ENCODE data around the gene PRICKLE2.

PRICKLE2 gene

DNA sequence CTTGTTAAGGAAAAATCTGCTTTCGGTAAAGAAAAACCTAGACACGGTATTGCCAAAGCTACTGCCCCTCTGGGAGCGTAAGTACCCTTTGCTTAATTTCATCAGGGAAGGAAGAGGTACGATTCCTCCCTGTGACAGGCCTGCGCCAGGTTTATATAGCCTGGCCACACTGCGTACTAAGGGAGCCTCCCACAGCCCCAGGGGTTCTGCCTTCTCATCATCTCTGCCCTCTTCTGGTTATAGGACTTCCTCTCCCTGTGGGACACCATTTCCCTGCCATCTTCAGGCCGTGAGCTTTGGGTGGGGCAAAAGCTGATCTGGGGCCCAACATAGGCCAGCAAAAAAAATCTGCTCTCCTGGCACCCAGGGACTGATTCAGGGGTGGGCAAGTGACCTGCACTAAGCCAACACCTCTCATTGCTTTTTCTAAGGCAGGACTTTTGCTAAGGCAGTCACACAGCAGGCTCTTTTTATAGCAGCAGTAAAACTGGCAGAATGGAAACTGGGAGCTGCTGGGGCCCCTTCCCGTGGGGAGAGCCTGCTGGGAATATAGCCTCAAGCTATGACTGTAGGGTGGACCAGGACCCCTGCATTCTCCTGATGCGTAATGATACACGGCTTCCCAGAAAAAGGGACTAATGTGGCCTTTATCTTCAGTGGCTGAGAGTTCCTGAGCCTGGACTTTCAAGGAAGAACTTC, 76.2 kb downstream of the PRICKLE2 start:
- Mint-ChIP-seq H3K4me1 (no peaks in the 10 kb centered on the region), H3K9me3 (no peaks in the 10 kb centered on the region), H3K27ac (no peak overlapping the region), H3K4me3 (no peak overlapping the region), H3K27me3 (peaks cover 45% of the 10 kb centered on the region)
- ATAC-seq (no peak), DNase-seq (no peak)

DNA sequence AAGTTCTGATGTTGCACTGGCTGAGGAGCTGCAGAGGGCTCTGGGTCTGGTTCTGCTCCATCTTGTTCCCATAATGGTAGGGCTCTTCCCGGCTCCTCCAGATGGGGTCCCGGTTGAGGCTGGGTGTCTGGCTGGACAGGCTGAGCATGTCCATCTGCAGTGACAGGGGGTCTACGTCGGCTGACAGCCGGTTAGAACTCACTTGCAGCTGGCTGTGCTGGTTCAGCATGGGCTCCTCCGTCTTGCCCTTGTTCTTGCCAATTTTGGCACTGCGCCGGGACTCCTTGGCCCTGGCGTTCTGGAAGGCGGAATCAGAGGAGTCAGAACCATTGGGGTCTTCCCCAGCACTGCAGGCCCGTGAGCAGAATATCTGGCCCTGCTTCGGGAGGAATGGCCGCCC, 78.1 kb downstream of the PRICKLE2 start:
- Mint-ChIP-seq H3K4me3 (no peak overlapping the region), H3K4me1 (no peaks in the 10 kb centered on the region), H3K27ac (no peak overlapping the region), H3K27me3 (peaks cover 39% of the 10 kb centered on the region), H3K9me3 (no peaks in the 10 kb centered on the region)
- ATAC-seq (no peak), DNase-seq (no peak)

DNA sequence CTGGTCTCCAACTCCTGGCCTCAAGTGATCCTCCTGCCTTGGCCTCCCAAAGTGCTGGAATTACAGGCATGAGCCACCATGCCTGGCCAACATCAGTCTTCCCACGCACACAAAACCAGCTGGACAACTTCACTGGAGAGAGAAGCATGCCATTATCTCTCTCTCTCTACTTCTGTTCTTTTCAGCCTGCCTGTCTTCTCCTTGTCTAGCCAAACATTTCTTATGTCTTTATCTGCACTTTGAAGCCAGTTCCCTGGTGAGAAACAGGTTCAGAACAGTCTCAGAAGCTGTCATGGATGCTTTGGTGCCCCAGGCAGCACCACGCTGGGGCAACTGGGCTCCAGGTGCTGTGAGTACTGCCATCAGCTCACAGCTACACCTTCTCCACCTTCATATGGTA, 79.8 kb downstream of the PRICKLE2 start:
- no peak for ATAC-seq
- Mint-ChIP-seq H3K9me3 (no peaks in the 10 kb centered on the region), H3K27me3 (peaks cover 21% of the 10 kb centered on the region), H3K4me1 (no peaks in the 10 kb centered on the region), H3K4me3 (no peak overlapping the region), H3K27ac (no peak overlapping the region)
- DNase-seq, result no peak

DNA sequence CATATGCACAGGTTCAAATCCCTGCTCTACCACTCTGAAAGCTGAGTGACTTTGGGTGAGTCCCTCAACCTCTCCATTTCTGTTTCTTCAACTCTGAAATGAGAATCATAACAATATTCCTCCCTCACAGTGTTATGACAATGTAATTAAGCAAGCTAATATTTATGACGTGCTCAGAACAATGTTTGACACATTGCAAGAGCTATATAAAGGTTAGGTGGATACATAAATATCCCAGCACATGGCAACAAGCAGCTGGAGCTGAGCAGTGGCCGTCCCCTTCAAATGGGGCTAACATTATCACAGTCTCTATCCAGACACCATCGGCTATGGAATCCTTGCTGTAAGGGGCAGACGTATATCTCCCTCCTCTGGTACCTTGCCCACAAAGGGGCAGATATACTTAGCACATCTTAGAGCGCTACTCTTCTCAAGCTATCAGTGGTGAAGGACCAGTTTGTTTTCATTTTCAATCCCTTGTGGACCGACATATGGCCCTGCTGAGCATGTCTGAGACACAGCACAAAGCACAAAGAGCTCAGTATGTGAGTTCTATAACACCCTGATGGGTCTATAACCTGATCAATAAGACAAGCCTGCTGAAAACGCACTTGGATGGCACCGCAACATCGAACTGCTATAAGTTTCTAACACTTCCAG, 80.9 kb downstream of the PRICKLE2 start:
- Mint-ChIP-seq H3K4me3 (no peak overlapping the region), H3K27ac (no peak overlapping the region), H3K9me3 (no peaks in the 10 kb centered on the region), H3K27me3 (peaks cover 20% of the 10 kb centered on the region), H3K4me1 (no peaks in the 10 kb centered on the region)
- no peak for DNase-seq
- no peak for ATAC-seq

DNA sequence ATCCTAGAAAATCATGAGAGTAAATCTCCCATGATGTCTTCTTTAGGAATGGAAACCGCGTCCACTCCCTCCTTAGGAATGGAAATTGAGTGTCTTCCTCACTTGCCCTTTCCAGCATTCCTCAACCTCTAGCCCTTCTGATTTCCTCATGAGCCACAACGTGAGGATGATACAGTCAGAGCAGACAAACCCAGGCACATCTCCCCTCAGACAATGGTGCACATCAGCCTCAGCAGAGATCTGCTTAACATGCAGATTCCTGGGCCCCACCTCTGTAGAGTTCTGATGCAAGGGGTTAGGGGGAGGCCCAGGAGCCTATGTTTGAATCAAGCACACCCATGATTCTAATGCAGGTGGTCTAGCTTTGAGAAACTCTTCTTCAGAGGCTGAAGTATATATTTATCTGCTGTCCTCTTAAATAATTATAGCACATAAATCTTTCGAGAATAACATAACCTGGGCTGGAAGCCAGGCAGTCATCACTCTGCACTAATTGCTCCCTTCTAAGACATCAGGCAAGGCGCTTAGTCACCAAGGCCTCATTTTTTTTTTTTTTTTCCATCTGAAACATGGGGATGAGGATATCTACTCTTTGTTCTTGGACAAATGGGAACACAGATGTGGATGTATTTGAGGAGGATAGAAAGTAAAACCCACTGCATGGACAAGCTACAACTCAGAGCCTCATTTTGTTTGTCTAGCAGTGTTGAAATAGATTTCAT, 81.7 kb downstream of the PRICKLE2 start:
- no peak for ATAC-seq
- no peaks in the 10 kb centered on the region for H3K9me3 Mint-ChIP-seq
- no peaks in the 10 kb centered on the region for H3K4me1 Mint-ChIP-seq
- H3K4me3 Mint-ChIP-seq, result no peak overlapping the region
- peaks cover 20% of the 10 kb centered on the region for H3K27me3 Mint-ChIP-seq
- H3K27ac Mint-ChIP-seq, result no peak overlapping the region
- no peak for DNase-seq

DNA sequence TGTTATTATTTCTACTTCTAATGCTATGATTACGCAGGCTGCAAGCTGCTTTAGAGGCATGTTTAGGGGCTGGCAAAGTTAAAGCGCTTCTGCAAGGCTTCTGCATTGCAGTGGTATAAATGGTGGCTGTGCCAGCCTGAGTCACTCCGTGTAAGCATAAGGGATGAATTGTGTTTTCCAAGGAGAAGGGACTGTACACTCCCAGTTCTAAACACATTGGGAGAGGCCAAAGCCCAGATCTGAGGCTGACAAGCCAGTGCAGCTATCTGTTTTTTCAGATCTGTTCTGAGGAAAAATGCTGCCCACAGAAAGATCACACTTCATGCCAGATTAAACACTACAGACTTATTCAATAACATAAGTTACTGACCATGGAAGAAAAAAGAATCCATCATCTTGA, 83.8 kb downstream of the PRICKLE2 start:
- no peaks in the 10 kb centered on the region for H3K9me3 Mint-ChIP-seq
- H3K4me3 Mint-ChIP-seq, result no peak overlapping the region
- no peak overlapping the region for H3K27ac Mint-ChIP-seq
- H3K4me1 Mint-ChIP-seq, result no peaks in the 10 kb centered on the region
- DNase-seq (no peak), ATAC-seq (no peak)
- H3K27me3 Mint-ChIP-seq, result peaks cover 13% of the 10 kb centered on the region

DNA sequence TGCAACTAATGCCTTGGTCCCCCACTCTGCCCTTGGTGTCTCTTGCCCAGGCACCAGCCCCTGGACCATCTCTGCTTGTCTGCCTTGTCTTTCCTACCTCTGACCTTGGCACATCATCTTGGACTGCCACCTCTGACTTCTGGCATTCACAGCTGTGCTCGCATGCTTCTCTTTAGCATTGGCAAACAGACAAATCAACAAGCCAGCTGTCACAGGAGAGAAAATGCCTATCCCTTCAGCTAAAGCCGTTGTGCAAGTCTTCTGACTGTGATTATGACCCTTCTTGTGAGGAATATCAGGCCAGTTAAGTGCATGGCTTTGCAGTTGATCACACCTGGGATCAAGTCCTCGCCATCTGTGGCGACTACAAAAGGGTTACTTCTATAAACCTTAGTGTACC, 84.6 kb downstream of the PRICKLE2 start:
- Mint-ChIP-seq H3K4me3 (no peak overlapping the region), H3K4me1 (no peaks in the 10 kb centered on the region), H3K9me3 (no peaks in the 10 kb centered on the region), H3K27me3 (peaks cover 4% of the 10 kb centered on the region), H3K27ac (no peak overlapping the region)
- ATAC-seq (no peak), DNase-seq (no peak)

DNA sequence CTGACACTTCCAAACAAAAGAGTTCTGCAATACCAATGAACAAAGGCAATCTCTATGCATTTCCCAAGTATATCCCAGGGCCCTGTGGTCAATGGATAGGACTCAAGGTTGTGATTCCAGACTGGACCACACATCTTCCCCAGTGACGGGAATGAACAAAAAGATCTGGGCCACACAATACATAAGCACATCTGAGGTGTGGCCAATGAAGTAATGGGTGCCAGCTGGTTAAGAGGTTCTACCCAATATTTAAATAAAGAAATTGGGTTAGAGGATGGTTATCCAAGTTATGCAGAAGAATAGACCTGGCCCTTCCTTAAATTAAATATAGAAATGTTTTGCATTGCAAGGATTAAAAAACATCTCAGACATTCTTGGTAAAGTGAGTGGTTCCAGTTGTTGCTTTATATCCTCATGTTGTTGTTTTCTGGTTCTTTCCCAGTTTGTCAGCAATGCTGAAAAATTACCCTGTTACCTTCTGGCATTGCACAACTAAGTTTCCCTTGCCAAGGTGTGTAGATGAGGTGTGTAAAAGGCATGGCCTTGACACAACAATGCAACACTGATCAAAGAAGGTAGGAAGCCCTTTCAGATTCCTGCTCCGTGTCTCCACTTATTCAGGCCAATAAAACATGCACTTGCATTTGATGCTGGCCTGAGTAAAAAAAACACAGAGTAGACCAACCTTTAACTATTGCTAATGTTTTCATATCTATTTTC, 86.5 kb downstream of the PRICKLE2 start:
- H3K4me3 Mint-ChIP-seq, result no peak overlapping the region
- no peak for ATAC-seq
- H3K9me3 Mint-ChIP-seq, result no peaks in the 10 kb centered on the region
- peaks cover 13% of the 10 kb centered on the region for H3K27me3 Mint-ChIP-seq
- no peak overlapping the region for H3K27ac Mint-ChIP-seq
- DNase-seq, result no peak
- no peaks in the 10 kb centered on the region for H3K4me1 Mint-ChIP-seq

DNA sequence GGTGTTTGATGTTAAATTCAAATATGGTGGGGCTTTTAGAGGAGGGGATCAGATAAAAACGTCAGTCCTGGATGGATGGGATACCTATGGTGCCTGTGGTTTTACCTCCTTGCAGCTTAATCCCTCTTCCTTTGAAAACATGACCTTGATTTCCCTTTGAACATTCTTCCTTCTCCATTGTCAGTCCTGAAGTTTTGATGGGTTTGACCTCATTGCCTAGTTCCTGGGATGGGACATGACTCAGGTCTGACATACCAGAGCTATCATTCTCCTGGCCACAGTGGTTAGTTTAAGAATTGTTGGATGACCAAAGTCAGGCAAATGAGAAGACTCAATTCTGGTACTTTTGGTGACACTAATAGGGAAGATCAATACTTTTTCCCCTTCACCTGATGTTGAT, 87.2 kb downstream of the PRICKLE2 start:
- Mint-ChIP-seq H3K27ac (no peak overlapping the region), H3K4me1 (no peaks in the 10 kb centered on the region), H3K27me3 (peaks cover 13% of the 10 kb centered on the region), H3K4me3 (no peak overlapping the region), H3K9me3 (no peaks in the 10 kb centered on the region)
- no peak for ATAC-seq
- DNase-seq, result no peak

DNA sequence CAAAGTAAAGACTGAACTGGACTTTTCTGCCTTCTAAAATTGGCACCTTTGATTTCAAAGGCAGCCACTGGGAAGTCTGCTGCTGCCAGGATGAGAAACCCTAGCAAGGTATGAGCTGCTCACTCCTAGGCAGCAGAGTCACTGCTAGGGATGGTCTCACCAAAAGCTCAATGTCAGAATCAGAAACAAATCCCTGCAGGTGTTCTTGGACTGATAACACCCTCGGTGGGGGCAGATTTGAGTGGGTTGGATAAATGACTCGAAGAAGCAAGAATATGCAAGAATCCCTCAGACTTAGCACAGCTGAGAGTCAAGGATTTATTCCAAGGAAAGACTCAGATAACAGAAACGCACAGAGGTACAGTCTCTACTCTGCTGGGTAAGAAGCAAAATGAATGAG, 90.4 kb downstream of the PRICKLE2 start:
- Mint-ChIP-seq H3K9me3 (no peaks in the 10 kb centered on the region), H3K27ac (no peak overlapping the region), H3K4me1 (no peaks in the 10 kb centered on the region), H3K4me3 (no peak overlapping the region), H3K27me3 (peaks cover 22% of the 10 kb centered on the region)
- DNase-seq (no peak), ATAC-seq (no peak)

DNA sequence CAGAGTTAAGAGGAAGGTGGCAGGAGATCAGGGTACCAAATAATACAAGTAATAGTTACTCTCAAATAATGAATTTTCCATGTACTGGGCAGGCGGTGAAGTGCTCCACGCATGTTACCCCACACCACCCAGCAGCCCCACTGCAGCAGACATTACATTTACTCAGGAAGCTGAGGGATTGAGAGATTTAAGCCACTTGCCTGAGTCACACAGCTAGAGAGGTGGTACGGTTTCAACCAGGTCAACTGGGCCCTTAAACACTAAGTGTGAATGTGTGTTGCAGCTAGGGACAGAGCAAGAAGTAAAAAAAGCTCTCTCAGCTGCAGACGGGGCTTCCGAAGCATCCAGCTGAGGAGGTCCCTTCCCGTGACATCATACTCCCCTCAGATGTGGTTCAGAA, 91.3 kb downstream of the PRICKLE2 start:
- DNase-seq, result no peak
- Mint-ChIP-seq H3K4me3 (no peak overlapping the region), H3K27me3 (peaks cover 31% of the 10 kb centered on the region), H3K9me3 (no peaks in the 10 kb centered on the region), H3K27ac (no peak overlapping the region), H3K4me1 (no peaks in the 10 kb centered on the region)
- ATAC-seq, result no peak

DNA sequence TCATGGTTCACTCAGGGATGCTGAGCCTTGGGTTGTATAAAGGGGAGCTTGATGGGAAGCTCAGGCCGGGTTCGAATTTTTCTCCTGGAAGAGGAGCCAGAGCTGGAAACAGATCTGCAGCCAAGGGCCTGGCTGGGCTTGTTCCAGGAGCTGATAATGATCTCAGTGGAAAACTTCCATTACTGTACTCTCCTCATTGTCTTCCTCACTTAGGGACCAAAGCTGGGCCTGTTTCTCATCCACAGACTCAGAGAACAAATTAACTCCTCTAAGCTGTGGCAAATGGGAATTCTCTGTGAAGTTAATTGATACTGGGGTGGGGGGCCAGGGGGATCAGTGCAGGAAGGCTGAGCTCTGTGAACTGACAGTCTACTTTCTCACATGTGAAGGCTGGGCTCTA, 92.0 kb downstream of the PRICKLE2 start:
- Mint-ChIP-seq H3K4me1 (no peaks in the 10 kb centered on the region), H3K9me3 (no peaks in the 10 kb centered on the region), H3K27ac (no peak overlapping the region), H3K4me3 (no peak overlapping the region), H3K27me3 (peaks cover 31% of the 10 kb centered on the region)
- no peak for ATAC-seq
- DNase-seq, result no peak

DNA sequence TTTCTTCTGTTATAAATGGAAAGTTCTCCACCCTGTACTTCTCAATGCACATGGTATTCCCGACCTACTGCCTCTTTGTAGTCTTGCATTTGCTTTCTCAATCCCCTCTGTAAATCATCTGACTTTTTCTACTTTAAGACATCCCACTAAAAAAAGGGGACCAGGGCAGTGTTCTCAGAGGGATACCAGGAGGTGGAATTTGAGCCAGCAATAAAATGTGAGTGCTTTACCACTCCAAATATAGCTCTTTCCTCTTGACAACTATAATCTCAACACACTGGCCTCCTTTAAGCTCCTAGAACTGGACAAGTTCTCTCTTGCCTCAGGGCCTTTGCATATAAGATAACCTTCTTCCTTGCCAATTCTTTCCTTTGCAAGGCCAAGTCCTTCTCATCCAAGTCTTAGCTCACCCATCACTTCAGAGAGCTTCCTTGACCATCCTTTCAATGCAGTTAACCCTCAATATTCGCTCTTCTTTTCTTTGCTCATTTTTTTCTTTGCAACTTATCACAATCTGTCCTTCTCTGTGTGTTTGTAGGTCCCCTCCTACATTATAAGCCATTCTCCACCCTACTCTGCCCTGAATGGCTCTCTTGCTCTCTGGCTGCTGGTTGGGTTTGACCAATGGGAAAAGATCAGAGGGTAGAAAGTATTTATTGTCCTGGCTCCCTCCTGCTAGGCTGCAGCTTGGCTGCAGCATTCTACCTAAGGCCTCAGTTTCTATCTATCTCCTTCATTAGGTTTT, 93.4 kb downstream of the PRICKLE2 start:
- no peak overlapping the region for H3K27ac Mint-ChIP-seq
- H3K9me3 Mint-ChIP-seq, result no peaks in the 10 kb centered on the region
- no peak for ATAC-seq
- DNase-seq, result no peak
- no peaks in the 10 kb centered on the region for H3K4me1 Mint-ChIP-seq
- peaks cover 42% of the 10 kb centered on the region for H3K27me3 Mint-ChIP-seq
- H3K4me3 Mint-ChIP-seq, result no peak overlapping the region

DNA sequence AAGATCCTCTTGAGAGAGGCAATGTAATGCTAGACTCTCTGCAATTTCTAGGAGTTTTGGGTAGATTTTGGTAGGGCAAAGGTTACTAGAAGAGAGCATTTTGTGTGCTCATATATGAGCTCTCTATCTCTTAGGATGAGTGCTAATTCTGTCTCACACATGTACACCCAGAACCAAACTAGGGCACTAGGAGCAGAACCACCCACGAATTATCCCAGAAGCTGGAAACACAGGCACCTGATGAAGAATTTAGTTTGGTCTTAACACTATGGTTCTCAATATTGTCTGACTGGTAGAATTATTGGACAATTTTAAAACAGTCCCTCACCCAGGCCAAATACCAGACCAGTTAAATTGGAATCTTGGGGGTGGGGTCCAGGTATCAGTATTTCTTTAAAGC, 94.8 kb downstream of the PRICKLE2 start:
- Mint-ChIP-seq H3K4me1 (no peaks in the 10 kb centered on the region), H3K9me3 (no peaks in the 10 kb centered on the region), H3K4me3 (no peak overlapping the region), H3K27ac (no peak overlapping the region), H3K27me3 (peaks cover 42% of the 10 kb centered on the region)
- DNase-seq, result no peak
- ATAC-seq, result no peak

DNA sequence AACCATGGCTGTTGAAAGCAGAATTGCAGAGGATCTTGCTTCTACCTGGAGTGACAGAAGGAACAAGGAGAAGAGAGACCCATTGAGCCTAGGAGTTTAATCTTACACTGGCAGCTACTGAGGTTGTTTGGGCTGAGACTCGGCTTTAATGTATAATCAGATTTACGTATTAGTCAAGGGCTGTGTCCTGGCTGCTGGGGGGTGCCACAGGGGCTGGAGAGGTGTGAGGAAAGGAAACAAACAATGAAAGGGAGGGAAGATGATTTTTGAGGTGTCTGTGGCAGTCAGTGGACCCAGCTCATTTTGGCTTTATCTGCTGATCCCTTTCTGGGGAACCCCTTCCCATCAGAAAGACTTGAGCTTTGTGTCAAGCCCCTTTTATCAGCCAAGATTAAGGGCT, 95.7 kb downstream of the PRICKLE2 start:
- H3K27me3 Mint-ChIP-seq, result peaks cover 34% of the 10 kb centered on the region
- H3K4me3 Mint-ChIP-seq, result no peak overlapping the region
- ATAC-seq (no peak), DNase-seq (no peak)
- no peaks in the 10 kb centered on the region for H3K4me1 Mint-ChIP-seq
- no peak overlapping the region for H3K27ac Mint-ChIP-seq
- H3K9me3 Mint-ChIP-seq, result no peaks in the 10 kb centered on the region

All from stimulated activated naive CD8-positive, alpha-beta T cell treated with anti-CD3 and anti-CD28 coated beads, Interleukin-15, amount 100 ng/mL, for 72 hours (primary cell).